Ureter (tissue), 1 donor: ENCODE data around the gene CHRNB1. TPM values are rescaled to one million over a fixed set of nuclear protein-coding genes. Genes with fewer than 3 reads are reported as not detected.

Experiments used
- DNase-seq: peaks from one replicate; pipeline ENCODE4 v3.0.0-alpha.2; 2020; ENCODE audit warnings: low spot score
- total RNA-seq: library from RNA; stranded (reverse); gene quantifications from one replicate; pipeline ENCODE4 v1.2.4, GENCODE V29; 2023
- donor health status: DM: yes; HTN: yes; CAD: no.

The CHRNB1 gene
- total RNA-seq, 1 donor from 2014 or later: 6.8 TPM

DNA sequence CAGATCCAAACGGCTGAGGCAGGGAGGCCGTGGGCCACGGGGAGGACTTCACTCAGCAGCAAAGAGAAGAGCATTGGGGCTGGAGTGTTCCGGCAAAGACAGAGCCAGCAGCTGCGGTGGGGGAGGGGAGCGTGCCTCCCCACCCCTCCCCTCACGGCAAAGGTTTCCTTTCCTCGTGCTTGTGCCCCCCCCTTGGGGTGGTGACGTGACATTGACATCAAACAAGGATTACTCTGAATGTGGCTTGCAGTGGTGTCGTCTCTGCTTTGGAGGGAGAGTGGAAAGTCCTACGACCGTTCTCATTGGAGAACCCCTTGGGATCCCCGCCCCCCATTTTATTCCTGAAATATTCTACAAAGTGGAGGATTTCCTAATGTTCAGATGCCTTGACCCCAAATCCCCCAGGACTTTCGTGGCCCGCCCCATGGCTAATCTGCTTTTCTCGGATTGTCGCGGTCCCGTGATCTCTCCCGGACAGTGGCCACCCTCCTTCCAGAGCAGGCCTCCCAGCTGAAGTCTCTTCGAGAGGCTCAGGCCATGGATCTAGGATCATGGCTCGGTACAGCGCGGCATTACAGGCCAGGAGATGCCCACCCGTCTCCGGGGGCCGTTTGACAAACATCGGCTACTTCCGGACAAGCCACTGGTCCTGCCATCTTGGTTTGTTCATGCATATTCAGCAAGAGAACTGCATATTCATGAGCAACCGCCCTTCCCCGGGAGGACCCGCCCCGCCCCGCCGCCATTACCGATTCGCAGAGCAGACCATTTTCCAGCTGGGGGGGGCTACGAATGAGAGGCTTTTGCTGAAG, 38.6 kb downstream of the CHRNB1 start:
- DNase-seq: peak; percentile 95

- peak; percentile 98 for DNase-seq
Observed at GRCh38 chr17:7484067-7484918, 39.4 kb downstream of the CHRNB1 start, which contains the start of gene POLR2A. TSS of gene POLR2A (plus strand) at chr17:7484366.

DNA sequence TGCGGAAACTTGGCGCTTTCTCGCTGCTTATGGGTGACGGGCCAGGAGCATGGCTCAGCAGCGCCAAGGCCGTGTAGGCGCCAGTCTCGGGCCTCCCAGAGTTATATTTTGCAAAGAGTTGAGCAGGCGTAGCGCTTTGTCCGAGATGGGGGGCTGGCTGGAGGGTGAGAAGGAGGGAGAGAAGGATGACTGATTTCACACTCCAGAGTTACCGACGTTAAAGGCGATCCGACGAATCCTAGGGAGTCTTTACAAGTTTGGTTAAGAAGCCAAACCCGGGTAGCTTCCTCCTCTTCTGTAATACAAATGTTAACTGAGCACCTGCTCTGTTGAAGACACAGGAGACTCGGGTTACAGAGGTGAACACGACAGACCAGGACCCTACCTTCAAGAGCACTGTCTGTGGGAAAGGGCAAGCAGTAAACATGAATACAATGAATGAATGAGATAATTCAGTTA, 40.1 kb downstream of the CHRNB1 start:
- no peak for DNase-seq

DNA sequence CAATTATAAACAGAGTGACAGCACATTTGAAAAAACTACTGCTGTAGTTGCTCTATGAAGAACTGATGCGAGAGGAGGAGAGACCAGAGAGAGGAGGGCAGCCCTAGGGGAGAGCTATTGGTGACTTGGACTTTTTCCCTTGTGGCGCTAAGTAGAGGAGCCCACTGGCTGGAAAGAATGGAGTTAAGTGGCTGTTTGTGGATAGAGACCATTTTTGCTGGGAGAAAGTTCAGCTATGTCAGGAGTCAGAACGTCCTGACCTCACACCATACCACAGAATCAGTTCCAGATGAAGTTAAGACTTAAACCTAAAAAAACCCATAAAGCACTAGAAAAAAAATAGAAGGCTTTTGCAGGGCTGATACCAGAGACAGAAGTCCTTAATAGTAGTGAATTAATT, 41.3 kb downstream of the CHRNB1 start:
- no peak for DNase-seq

GRCh38 chr17:7490144-7490543, 45.3 kb downstream of the CHRNB1 start:
- no peak for DNase-seq

DNA sequence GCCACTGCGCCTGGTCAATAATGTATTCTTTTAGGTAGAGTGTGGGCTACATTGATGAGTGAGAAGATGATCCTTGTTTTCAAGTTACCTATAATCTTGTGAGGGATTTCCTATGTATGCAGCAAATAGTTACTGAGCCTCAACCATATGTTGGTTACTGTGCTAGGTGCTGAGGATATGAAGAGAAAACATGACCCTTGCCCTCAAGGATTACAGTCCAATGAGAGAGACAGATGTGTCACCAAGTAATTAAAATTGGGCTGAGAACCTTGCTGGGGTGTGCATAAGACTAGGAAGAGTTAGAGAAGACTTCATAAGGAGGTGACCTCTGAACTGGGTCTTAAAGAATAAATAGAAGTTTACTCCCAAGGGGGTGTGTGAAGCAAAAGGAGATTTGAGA, 46.7 kb downstream of the CHRNB1 start:
- no peak for DNase-seq

- DNase-seq: no peak
Observed at GRCh38 chr17:7493941-7494340, 49.1 kb downstream of the CHRNB1 start.

DNA sequence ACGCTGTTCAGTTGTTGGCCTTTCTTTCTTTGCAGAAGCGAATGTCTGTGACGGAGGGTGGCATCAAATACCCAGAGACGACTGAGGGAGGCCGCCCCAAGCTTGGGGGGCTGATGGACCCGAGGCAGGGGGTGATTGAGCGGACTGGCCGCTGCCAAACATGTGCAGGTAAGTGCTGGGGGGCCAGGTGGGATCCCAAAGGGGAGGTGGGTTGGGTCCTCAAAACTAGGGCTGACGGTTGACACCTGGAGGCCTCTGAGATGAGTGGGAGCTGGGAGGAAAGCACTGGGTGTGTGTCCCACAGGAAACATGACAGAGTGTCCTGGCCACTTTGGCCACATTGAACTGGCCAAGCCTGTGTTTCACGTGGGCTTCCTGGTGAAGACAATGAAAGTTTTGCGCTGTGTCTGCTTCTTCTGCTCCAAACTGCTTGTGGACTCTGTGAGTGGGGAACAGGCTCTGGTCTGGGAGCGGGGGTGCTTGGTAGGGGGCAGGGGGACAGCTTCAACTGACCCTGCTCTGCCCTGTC, 51.1 kb downstream of the CHRNB1 start:
- no peak for DNase-seq

DNA sequence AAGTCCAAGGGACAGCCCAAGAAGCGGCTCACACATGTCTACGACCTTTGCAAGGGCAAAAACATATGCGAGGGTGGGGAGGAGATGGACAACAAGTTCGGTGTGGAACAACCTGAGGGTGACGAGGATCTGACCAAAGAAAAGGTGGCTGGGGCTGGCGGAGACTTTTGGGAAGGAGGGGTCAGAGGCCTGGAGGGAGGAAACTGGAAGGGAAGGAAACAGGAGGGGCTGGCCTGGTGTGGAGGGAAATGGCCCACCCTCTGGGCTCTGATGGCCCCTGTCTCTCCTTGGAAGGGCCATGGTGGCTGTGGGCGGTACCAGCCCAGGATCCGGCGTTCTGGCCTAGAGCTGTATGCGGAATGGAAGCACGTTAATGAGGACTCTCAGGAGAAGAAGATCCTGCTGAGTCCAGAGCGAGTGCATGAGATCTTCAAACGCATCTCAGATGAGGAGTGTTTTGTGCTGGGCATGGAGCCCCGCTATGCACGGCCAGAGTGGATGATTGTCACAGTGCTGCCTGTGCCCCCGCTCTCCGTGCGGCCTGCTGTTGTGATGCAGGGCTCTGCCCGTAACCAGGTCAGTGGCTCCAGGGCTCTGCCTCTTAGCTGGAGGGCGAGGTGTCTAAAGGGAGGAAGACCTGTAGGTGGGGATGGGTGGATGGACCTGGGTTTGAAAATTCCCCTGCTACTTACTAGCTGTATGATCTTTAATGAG, 51.8 kb downstream of the CHRNB1 start:
- no peak for DNase-seq

DNA sequence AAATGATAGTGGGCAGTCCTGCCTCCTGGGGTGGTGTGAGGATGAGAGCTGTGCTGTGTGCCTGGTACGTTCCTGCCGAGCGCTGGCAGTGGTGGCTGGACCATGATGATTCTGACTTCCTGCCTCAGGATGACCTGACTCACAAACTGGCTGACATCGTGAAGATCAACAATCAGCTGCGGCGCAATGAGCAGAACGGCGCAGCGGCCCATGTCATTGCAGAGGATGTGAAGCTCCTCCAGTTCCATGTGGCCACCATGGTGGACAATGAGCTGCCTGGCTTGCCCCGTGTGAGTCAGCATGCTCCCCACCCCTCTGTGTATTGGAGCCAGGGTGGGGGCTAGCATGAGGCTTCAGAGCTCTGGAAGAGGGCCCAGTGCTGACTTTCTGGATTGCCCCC, 52.4 kb downstream of the CHRNB1 start:
- no peak for DNase-seq

DNA sequence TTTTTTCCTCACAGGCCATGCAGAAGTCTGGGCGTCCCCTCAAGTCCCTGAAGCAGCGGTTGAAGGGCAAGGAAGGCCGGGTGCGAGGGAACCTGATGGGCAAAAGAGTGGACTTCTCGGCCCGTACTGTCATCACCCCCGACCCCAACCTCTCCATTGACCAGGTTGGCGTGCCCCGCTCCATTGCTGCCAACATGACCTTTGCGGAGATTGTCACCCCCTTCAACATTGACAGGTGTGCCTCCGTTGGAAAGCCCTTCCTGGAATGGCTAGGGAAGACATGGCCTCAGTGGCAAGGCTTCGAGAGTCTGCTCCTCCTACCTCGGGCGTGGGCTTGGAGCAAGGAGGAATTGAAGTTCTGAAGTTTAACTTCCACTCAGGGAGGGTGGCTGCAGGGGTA, 52.8 kb downstream of the CHRNB1 start:
- DNase-seq: no peak

DNA sequence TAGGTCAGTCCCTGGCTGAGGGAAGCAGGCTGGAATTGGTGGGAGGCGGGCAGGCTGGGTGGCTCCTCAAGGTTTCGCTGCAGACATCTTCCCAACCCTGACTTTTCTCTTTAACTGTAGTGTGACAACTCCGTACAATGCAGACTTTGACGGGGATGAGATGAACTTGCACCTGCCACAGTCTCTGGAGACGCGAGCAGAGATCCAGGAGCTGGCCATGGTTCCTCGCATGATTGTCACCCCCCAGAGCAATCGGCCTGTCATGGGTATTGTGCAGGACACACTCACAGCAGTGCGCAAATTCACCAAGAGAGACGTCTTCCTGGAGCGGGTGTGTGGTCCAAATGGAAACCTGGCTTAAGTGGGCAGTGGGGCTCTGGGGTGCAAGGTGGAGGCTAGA, 54.3 kb downstream of the CHRNB1 start:
- DNase-seq: no peak

DNA sequence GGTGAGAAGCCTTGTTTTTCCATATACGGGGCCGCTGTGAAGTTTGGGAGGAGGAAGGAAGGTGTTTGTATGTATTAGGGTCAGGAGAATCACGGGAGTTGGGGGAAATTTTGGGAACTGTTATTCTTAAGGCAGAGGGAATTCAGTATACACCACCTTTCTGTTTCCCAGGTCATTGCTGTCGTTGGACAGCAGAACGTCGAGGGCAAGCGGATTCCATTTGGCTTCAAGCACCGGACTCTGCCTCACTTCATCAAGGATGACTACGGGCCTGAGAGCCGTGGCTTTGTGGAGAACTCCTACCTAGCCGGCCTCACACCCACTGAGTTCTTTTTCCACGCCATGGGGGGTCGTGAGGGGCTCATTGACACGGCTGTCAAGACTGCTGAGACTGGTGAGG, 56.9 kb downstream of the CHRNB1 start:
- no peak for DNase-seq

GRCh38 chr17:7502171-7502847, 57.4 kb downstream of the CHRNB1 start:
- no peak for DNase-seq

DNA sequence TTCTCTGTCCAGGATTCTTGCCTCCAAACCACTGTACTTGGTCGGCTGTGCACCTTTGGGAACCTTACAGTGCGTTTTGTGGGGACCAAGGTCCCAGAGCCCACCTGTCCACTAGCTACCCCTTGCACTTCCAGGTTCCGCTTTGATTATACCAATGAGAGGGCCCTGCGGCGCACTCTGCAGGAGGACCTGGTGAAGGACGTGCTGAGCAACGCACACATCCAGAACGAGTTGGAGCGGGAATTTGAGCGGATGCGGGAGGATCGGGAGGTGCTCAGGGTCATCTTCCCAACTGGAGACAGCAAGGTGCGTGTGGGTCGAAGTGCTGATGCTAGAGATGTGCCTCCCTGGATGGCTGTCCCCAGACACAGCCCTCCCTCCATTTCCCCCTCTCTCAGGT, 58.1 kb downstream of the CHRNB1 start:
- no peak for DNase-seq

GRCh38 chr17:7503521-7503920, 58.7 kb downstream of the CHRNB1 start:
- DNase-seq: no peak

Other genes with a start within 250 kb of the CHRNB1 start
- gene DLG4, start 225.2 kb upstream of the CHRNB1 start, total RNA-seq: 26.8 TPM
- gene ACADVL, start 225.1 kb upstream of the CHRNB1 start, total RNA-seq: 855 TPM
- 38.4 TPM for gene DVL2, start 210.5 kb upstream of the CHRNB1 start, total RNA-seq
- gene PHF23, start 205.6 kb upstream of the CHRNB1 start, total RNA-seq: 37.6 TPM
- 453 TPM for gene GABARAP, start 202.6 kb upstream of the CHRNB1 start, total RNA-seq
- gene CTDNEP1, start 193.3 kb upstream of the CHRNB1 start, total RNA-seq: 116 TPM
- 46.3 TPM for gene ELP5, start 192.8 kb upstream of the CHRNB1 start, total RNA-seq
- gene CLDN7, start 182.6 kb upstream of the CHRNB1 start, total RNA-seq: 157 TPM
- 11.2 TPM for gene SLC2A4, start 163.3 kb upstream of the CHRNB1 start, total RNA-seq
- not detected for gene YBX2, start 150.4 kb upstream of the CHRNB1 start, total RNA-seq
- 425 TPM for gene EIF5A, start 137.4 kb upstream of the CHRNB1 start, total RNA-seq
- gene GPS2, start 129.7 kb upstream of the CHRNB1 start, total RNA-seq: 67.6 TPM
- gene NEURL4, start 115.7 kb upstream of the CHRNB1 start, total RNA-seq: 49.6 TPM
- gene ACAP1, start 108.5 kb upstream of the CHRNB1 start, total RNA-seq: 12.7 TPM
- gene KCTD11, start 92.9 kb upstream of the CHRNB1 start, total RNA-seq: 11.5 TPM
- gene TMEM95, start 89.9 kb upstream of the CHRNB1 start, total RNA-seq: not detected
- 12.3 TPM for gene TNK1, start 64.0 kb upstream of the CHRNB1 start, total RNA-seq
- gene PLSCR3, start 50.5 kb upstream of the CHRNB1 start, total RNA-seq: 43.0 TPM
- gene TMEM256, start 41.0 kb upstream of the CHRNB1 start, total RNA-seq: 115 TPM
- gene NLGN2, start 37.2 kb upstream of the CHRNB1 start, total RNA-seq: 22.3 TPM
- gene SPEM1, start 24.7 kb upstream of the CHRNB1 start, total RNA-seq: not detected
- not detected for gene SPEM2, start 19.4 kb upstream of the CHRNB1 start, total RNA-seq
- not detected for gene SPEM3, start 16.2 kb upstream of the CHRNB1 start, total RNA-seq
- 8.1 TPM for gene TMEM102, start 9.6 kb upstream of the CHRNB1 start, total RNA-seq
- gene FGF11, start 5.5 kb upstream of the CHRNB1 start, total RNA-seq: 3.5 TPM
- 65.5 TPM for gene ZBTB4, start 34.6 kb downstream of the CHRNB1 start, total RNA-seq
- not detected for gene SLC35G6, start 36.4 kb downstream of the CHRNB1 start, total RNA-seq
- 151 TPM for gene POLR2A, start 39.3 kb downstream of the CHRNB1 start, total RNA-seq
- 30.6 TPM for gene TNFSF12, start 104.0 kb downstream of the CHRNB1 start, total RNA-seq
- 23.0 TPM for gene TNFSF13, start 113.7 kb downstream of the CHRNB1 start, total RNA-seq
- gene SENP3, start 116.9 kb downstream of the CHRNB1 start, total RNA-seq: 43.9 TPM
- 61.0 TPM for gene CD68, start 134.6 kb downstream of the CHRNB1 start, total RNA-seq
- gene MPDU1, start 138.8 kb downstream of the CHRNB1 start, total RNA-seq: 68.1 TPM
- gene SOX15, start 145.0 kb downstream of the CHRNB1 start, total RNA-seq: 8.0 TPM
- gene FXR2, start 169.8 kb downstream of the CHRNB1 start, total RNA-seq: 30.6 TPM
- gene SAT2, start 182.8 kb downstream of the CHRNB1 start, total RNA-seq: 57.1 TPM
- gene SHBG, start 185.1 kb downstream of the CHRNB1 start, total RNA-seq: not detected
- gene ATP1B2, start 205.9 kb downstream of the CHRNB1 start, total RNA-seq: 10.0 TPM
- gene TP53, start 242.4 kb downstream of the CHRNB1 start, total RNA-seq: 131 TPM
- gene WRAP53, start 243.4 kb downstream of the CHRNB1 start, total RNA-seq: 6.5 TPM